Nephron (organoid): Measurements from ENCODE around the gene CHID1.

Experiments used
- H3K27ac Mint-ChIP-seq, 3 experiments: 2 replicates each; pipeline ENCODE4 v1.8.0; 2020; ENCODE audit warnings: mixed read lengths in 3 of 3, mild to moderate bottlenecking in 2 of 3, moderate library complexity in 1 of 3
- H3K27me3 Mint-ChIP-seq: 2 replicates; pipeline ENCODE4 v1.8.0; 2021; ENCODE audit warnings: low read depth, mild to moderate bottlenecking, moderate library complexity, mixed read lengths
- H3K36me3 Mint-ChIP-seq: 2 replicates; pipeline ENCODE4 v1.8.0; 2020; ENCODE audit warnings: low read depth, mixed read lengths
- H3K4me1 Mint-ChIP-seq: 2 replicates; pipeline ENCODE4 v1.8.0; 2020; ENCODE audit warnings: mixed read lengths
- H3K4me3 Mint-ChIP-seq, 3 experiments: 2 replicates each; pipeline ENCODE4 v1.8.0; 2020; ENCODE audit warnings: mild to moderate bottlenecking in 3 of 3, mixed read lengths in 3 of 3, moderate library complexity in 2 of 3
- H3K9me3 Mint-ChIP-seq: 2 replicates; pipeline ENCODE4 v1.8.0; 2020; ENCODE audit warnings: mixed read lengths
- TF ChIP-seq, protein P1 (sequence below), 3 experiments: fragments of 200-600 bp; sonication (generic); IDR thresholded peaks; one replicate each; pipeline ENCODE4 v1.5.0; 2021; ENCODE audit warnings: antibody characterized with exemption in 3 of 3; ENCODE audit not compliant: unreplicated experiment in 3 of 3

Gene CHID1

GRCh38 chr11:846496-847098 is 64.0 kb downstream of the CHID1 start:
- Mint-ChIP-seq H3K4me3 (peak overlapping the region; percentile 46 to 76 (median 72)), H3K9me3 (no peaks in the 10 kb centered on the region), H3K27ac (peak overlapping the region; percentile 74 to 94 (median 90)), H3K27me3 (no peaks in the 10 kb centered on the region), H3K36me3 (no peaks in the 10 kb centered on the region), H3K4me1 (peaks cover 17% of the 10 kb centered on the region)
- TF ChIP-seq, protein P1, sequence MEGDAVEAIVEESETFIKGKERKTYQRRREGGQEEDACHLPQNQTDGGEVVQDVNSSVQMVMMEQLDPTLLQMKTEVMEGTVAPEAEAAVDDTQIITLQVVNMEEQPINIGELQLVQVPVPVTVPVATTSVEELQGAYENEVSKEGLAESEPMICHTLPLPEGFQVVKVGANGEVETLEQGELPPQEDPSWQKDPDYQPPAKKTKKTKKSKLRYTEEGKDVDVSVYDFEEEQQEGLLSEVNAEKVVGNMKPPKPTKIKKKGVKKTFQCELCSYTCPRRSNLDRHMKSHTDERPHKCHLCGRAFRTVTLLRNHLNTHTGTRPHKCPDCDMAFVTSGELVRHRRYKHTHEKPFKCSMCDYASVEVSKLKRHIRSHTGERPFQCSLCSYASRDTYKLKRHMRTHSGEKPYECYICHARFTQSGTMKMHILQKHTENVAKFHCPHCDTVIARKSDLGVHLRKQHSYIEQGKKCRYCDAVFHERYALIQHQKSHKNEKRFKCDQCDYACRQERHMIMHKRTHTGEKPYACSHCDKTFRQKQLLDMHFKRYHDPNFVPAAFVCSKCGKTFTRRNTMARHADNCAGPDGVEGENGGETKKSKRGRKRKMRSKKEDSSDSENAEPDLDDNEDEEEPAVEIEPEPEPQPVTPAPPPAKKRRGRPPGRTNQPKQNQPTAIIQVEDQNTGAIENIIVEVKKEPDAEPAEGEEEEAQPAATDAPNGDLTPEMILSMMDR (IDR thresholded peaks at IDR 0.05; ENCODE audit: unreplicated experiment in 3 of 3) = no peak

- H3K4me3 Mint-ChIP-seq = peak overlapping the region; percentile 46 to 71 (median 59)
Measured at GRCh38 chr11:845872-846495, 64.6 kb downstream of the CHID1 start.

DNA sequence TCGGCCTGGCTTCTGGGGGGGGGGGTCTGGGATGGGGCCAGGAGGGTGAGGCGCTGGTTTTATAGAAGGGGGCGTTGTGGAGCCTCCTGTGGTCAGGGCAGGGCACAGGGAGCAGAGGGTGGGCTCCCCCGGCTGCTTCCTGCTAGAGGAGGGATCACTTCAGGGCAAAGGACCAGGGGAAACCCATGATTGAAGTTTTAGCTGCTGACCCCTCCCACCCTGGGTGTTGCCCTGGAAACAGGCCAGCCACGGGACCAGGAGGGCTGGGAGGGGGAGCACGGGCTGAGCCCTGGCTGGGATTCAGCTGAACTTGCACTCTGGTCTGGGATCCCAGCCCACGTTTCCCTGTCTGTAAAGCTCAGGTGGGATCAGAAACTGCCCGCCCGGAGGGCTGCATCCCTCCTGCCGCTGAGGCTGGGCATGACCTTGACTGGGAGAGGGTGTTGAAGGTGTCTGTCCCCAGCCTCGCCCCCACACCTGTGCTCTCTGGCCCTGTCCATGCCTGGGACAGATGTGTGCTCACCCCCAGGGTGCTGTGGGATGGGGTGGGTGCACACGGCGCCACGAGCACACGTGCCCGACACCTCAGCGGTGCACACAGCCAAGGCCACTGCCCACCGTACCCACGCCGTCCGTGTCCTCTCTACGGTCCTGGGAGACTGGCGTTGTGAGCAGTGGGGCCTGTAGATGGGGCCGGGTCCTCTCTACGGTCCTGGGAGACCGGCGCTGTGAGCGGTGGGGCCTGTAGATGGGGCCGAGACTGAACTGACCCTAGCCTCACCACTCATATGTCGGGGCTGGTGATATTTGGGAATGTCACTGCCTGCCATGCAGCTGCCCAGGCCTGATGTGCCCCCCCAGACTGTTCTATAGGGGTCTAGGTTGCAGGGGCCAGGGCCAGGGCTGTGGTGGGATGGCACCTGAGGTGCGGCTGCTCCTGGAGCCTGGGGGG is 65.6 kb downstream of the CHID1 start:
- Mint-ChIP-seq H3K27ac (peak overlapping the region; percentile 90 to 95 (median 94)), H3K4me1 (peaks cover 27% of the 10 kb centered on the region), H3K9me3 (no peaks in the 10 kb centered on the region), H3K4me3 (peak overlapping the region; percentile 82 to 87 (median 87)), H3K27me3 (no peaks in the 10 kb centered on the region), H3K36me3 (peaks cover 6% of the 10 kb centered on the region)
- TF ChIP-seq, protein P1 (IDR thresholded peaks at IDR 0.05; ENCODE audit: unreplicated experiment in 3 of 3) = peak in 1 of 3 experiments; percentile 7

More at GRCh38 chr11:845872-846495, 64.6 kb downstream of the CHID1 start:
- TF ChIP-seq, protein P1 (IDR thresholded peaks at IDR 0.05; ENCODE audit: unreplicated experiment in 3 of 3) = no peak
- Mint-ChIP-seq H3K9me3 (no peaks in the 10 kb centered on the region), H3K27me3 (no peaks in the 10 kb centered on the region), H3K4me1 (peaks cover 20% of the 10 kb centered on the region), H3K36me3 (no peaks in the 10 kb centered on the region), H3K27ac (peak overlapping the region; percentile 74 to 90 (median 78))

- TF ChIP-seq, protein P1 (IDR thresholded peaks at IDR 0.05; ENCODE audit: unreplicated experiment in 3 of 3) = no peak
- peak overlapping the region; percentile 84 to 91 (median 89) for H3K4me3 Mint-ChIP-seq
- peaks cover 6% of the 10 kb centered on the region for H3K36me3 Mint-ChIP-seq
- H3K4me1 Mint-ChIP-seq = peaks cover 27% of the 10 kb centered on the region
- H3K27me3 Mint-ChIP-seq = no peaks in the 10 kb centered on the region
- H3K27ac Mint-ChIP-seq = peak overlapping the region; percentile 90 to 95 (median 94)
- H3K9me3 Mint-ChIP-seq = no peaks in the 10 kb centered on the region
Measured at GRCh38 chr11:843818-844692, 66.6 kb downstream of the CHID1 start.

DNA sequence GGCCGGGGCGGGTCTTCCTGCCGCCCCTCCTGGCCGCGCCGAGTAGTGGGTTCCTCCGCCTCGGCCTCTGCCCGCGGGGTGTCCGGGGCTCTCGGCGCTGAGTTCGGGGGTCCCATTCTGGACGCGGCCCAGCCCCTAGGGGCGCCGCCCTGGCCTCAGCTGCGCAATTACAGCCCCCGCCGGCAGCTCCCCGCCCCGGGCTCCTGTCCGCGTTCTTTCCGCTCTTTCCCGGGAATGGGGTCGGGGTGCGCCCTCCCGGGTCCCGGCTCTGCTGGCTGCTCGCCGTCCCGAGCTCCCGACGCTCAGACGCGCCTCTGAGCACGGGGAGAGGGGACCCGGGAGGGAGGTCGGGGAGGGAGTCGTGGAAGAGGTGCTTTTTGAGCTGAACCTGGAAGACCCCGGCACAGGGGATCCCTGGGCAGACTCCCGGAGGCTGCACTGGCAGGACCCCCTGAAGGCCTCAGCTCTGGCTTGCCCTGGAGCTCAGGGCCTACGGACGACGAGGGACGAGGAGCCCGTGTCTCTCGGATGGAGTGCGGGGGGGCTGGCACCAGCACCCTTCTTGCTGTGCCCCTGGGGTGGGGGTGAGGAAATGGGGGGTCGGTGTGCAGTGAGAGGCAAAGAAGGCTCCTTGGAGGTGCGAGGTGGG is 67.4 kb downstream of the CHID1 start:
- Mint-ChIP-seq H3K27ac (peak overlapping the region; percentile 86 to 94 (median 90)), H3K36me3 (peaks cover 12% of the 10 kb centered on the region), H3K27me3 (no peaks in the 10 kb centered on the region), H3K4me3 (peak overlapping the region; percentile 84 to 91 (median 89)), H3K9me3 (no peaks in the 10 kb centered on the region), H3K4me1 (peaks cover 33% of the 10 kb centered on the region)
- TF ChIP-seq, protein P1 (IDR thresholded peaks at IDR 0.05; ENCODE audit: unreplicated experiment in 3 of 3) = peak in 1 of 3 experiments; percentile 23
